ENCODE data around the gene LETMD1.

DNA sequence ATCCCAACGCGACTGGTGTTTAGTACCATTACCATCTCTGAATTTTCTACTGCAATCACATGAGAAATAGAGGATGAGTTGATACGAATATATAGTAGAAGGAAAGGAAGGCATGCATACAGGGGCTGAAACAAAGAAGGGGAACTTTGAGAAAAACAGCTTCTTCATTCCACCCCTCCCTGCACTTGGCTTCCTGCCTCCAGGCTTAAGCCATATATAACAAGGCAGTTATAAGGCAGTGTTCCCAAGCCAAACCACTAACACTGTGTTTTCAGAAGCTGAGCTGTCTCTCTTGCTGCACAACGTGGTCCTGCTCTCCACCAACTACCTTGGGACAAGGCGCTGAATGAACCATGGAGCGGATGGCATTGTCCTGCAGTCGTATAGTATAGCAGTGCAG, 11.0 kb downstream of the LETMD1 start:
- TF ChIP-seq, protein P1, sequence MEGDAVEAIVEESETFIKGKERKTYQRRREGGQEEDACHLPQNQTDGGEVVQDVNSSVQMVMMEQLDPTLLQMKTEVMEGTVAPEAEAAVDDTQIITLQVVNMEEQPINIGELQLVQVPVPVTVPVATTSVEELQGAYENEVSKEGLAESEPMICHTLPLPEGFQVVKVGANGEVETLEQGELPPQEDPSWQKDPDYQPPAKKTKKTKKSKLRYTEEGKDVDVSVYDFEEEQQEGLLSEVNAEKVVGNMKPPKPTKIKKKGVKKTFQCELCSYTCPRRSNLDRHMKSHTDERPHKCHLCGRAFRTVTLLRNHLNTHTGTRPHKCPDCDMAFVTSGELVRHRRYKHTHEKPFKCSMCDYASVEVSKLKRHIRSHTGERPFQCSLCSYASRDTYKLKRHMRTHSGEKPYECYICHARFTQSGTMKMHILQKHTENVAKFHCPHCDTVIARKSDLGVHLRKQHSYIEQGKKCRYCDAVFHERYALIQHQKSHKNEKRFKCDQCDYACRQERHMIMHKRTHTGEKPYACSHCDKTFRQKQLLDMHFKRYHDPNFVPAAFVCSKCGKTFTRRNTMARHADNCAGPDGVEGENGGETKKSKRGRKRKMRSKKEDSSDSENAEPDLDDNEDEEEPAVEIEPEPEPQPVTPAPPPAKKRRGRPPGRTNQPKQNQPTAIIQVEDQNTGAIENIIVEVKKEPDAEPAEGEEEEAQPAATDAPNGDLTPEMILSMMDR (conservative IDR thresholded peaks at IDR 0.05) = no peak
- no peak for TF ChIP-seq ZFX (IDR thresholded peaks at IDR 0.05)
